Measurements from ENCODE around the gene UGT1A1.

The UGT1A1 gene

GRCh38 chr2:233796254-233796653, 36.2 kb downstream of the UGT1A1 start:
- no peak for DNase-seq (ENCODE audit: low read depth in 2 of 2)

- DNase-seq (ENCODE audit: low read depth in 2 of 2): no peak
These were observed 38.4 kb downstream of the UGT1A1 start for GRCh38 chr2:233798335-233799086.

GRCh38 chr2:233799087-233799665, 39.1 kb downstream of the UGT1A1 start:
- no peak for DNase-seq (ENCODE audit: low read depth in 2 of 2)

DNA sequence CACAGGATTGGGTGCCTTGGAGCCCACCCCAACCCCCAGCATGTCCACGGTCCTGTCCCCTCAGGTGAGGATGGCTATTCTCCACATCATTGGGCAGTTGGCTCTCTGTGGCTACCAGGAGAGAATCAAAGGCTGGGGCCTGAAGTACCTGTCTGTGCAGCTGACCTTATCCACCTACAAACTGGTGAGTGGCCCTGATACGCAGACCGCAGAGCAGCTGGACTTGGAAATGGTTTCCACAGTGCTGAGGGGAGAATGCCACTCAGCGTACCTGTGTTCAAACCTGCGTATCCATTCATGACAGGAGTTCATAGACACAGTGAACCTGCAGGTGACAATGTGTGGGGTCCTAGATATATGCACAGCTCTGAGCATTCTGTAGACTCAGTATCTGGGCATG, 39.6 kb downstream of the UGT1A1 start:
- no peak for DNase-seq (ENCODE audit: low read depth in 2 of 2)

- no peak for DNase-seq (ENCODE audit: low read depth in 2 of 2)
These were observed 40.1 kb downstream of the UGT1A1 start for GRCh38 chr2:233800208-233800607.

- DNase-seq (ENCODE audit: low read depth in 2 of 2): no peak
These were observed 41.5 kb downstream of the UGT1A1 start for GRCh38 chr2:233801357-233802131.

DNA sequence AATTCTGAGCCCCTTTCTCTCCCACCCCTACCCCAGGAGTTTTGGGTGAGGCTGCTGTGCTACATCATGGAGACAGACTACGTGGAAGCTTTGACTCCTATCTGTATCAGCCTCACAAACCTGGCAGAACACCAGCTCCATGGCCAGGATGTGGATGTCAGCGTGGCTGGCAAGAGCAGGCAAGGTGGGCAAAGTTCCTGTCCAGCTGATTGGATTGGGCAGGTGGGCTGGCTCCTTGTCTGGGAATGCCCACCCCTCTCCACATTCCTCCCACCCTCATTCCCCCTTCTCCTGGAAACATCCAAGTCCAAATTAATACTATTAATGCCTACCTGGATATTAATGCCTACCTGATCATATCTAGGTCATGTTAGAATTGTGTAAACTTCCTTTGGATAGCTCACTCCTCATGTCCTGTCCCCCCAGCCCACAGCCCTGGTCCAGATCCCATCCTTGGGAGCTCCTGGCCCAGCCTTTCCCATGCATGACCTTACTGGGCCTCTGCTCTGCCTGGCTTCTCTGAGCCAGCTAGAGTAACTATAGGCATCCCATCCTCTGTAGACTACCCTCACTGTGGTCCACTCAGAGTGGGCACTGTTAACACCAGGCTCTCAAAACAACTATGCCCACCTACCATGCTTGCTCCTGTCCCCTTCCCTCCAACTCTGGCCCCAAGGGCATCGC, 42.2 kb downstream of the UGT1A1 start:
- no peak for DNase-seq (ENCODE audit: low read depth in 2 of 2)

DNA sequence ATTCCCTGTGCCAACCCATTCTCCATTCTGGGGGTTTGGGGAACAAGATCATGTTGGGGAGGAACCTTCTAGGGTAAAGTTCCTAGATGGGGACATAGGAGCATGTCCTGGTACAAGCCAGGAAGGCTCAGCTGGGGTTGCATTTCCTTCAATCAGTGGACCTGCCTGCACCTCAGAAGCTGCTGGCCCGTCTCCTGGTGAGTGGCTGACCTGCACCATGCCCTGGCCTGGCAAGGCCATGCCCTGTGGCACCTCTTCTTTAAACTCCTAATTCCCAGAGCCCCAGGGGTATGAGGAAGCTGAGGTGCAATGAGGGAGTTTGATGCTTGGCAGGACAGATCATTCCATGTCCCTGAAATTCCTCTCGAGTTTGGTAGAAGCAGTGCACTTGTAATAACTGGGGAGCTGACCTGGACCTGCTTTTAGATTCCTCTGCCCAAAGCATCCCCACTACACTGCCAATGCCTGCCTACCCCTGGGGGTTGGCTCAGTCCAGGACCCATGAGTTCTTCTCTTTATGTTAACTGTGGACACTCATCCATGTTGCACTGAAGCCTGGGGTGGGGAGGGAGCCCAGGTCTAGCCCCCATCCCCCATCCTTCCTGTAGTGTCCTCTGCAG, 43.3 kb downstream of the UGT1A1 start:
- no peak for DNase-seq (ENCODE audit: low read depth in 2 of 2)

DNA sequence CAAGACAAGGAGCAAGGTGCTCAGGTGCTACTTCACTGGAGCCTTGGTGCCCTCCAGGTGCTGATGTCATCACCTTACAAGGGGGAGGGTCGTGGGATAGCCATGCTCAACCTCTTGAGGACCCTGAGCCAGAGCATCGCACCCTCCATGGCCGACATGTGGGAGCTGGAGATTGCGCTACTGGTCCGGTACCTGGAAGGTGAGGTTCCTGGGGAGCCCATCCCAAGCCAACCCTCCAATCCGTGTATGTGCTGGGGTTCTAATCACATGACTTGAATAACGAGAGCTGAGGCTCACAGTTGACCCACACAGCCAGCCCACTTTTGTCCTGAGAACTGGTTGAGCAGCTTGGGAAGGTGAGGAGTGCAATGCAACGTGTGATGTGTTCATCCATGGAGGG, 43.9 kb downstream of the UGT1A1 start:
- no peak for DNase-seq (ENCODE audit: low read depth in 2 of 2)

DNA sequence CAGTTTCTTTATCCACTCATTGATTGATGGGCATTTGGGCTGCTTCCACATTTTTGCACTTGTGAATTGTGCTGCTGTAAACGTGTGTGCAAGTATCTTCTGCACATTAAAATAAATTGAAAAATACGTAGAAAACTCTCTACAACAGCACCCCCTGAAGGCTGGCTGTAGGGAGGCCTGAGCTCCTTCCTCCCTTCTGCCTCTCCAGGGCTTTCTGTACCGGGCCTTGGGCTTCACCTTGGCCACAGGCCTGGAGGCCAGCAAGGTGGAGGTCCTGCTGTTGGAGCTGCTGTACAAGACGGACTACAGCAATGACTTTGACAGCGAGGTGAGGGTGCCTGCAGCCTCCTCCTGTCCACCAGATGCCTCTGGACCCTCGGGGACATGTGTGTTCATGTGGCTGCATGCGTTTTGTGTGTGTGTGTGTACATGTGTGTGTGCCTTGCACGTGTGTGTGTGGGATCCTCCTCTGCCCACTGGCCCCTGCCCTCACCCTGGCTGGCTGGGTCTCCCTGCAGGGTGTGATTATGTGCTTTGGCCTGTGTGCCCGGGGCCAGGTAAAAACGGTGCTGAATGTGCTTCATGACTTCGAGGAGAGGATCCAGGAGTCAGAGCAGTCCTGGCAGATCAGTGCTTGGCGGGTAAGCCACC, 47.3 kb downstream of the UGT1A1 start:
- DNase-seq (ENCODE audit: low read depth in 2 of 2): no peak

DNA sequence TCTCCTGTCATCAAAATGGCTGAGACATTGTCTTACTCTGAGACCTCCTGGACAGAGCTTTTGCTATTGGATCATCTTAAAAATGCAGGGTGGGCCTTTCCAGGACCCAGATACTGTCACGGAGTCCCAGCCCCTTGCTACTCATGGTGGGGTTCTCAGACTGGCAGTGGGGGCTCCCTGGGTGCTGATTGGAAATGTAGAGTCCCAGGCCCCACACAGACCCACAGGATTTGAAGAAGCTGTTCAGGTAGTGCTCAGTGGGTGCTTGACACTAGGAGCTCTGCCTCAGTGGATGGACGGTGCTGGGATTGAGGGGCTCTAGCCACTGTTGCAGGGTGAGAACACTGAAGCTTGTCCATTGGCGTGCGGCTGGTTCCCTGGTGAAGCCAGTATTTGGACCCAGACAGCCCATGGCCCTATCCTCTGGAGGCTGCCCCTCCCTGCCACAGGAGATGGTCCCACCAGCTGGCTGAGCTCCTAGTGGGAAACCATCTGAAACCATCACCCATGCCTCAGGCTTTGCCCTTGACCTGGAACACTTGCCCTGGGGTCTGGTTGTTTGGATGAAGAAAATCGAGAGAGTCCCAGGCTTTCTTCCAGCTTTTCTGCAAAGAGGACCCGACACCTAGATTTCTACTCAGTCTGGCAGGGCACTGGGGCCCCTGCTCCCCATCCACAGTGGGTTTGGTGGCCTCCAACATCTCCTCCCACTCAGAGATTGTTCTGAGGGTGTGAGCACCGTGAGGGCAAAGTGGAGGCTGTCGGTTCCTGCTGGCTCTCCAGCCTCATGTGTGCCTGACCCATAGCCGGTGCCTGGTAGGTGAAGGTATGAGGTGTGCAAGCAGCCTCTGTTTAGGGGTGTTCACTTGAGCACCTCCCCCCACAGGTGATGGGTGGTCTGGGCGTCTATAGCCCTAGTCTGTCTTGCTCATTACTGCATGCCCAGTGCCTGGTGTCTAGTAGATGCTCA, 48.2 kb downstream of the UGT1A1 start:
- DNase-seq (ENCODE audit: low read depth in 2 of 2): no peak

GRCh38 chr2:233810385-233810784, 50.3 kb downstream of the UGT1A1 start:
- no peak for DNase-seq (ENCODE audit: low read depth in 2 of 2)

- no peak for DNase-seq (ENCODE audit: low read depth in 2 of 2)
These were observed 51.0 kb downstream of the UGT1A1 start for GRCh38 chr2:233811087-233811486.

DNA sequence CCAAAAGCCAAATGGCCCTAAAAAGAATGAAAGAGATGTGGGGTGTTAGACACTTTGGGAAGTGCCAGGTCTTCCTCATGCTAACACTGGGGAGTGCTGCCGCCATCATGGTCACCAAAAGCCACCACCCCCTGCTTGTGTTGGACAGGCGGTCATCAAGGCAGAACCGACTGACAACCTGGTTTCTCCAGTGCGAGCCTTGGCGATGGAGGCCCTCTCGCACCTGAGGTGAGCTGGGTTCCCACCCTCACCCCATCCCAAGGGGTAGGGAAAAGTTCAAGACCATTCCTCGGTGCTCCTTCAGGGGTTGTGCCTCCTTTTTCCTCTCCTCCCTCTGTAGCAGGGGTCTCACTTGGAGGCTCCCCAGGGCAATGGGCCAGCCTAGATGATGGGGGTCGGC, 51.7 kb downstream of the UGT1A1 start:
- no peak for DNase-seq (ENCODE audit: low read depth in 2 of 2)

- DNase-seq (ENCODE audit: low read depth in 2 of 2): no peak
These were observed 53.4 kb downstream of the UGT1A1 start for GRCh38 chr2:233813236-233814055.

GRCh38 chr2:233814056-233814835, 54.2 kb downstream of the UGT1A1 start:
- no peak for DNase-seq (ENCODE audit: low read depth in 2 of 2)

DNA sequence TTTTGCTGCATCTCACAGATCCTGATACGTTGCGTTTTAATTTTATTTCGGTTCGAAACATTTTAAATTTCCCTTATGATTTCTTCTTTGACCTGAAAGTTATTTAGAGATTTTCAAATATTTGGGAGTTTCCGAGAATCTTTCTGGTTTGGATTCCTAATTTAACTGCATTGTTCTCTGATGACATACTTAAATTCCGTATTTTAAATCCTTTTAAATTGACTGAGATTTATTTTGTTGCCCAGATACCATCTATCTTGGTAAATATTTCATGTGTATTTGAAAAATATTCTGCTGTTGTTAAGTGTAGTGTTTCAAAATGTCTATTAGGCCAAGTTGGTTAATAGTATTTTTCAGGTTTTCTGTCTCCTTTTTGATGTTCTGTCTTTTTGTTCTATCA, 55.8 kb downstream of the UGT1A1 start:
- DNase-seq (ENCODE audit: low read depth in 2 of 2): no peak

DNA sequence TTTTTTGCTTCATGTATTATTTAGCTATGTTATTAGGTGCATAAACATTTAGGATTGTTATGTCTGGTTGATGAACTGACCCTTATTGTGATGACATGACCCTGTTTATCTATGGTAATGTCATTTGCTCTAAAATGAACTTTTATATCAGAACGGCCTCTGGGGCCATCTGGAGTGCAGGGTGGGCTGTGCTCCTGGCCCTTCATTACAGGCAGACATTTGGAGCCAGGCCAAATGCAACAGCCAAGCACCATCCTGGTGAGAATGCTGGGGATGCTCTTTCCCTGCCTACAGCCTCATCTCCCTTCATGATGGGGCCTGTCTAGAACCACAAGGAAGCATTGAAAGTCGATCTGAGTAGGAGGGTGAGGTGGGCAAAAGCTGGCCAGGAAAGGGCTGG, 56.3 kb downstream of the UGT1A1 start:
- DNase-seq (ENCODE audit: low read depth in 2 of 2): no peak

DNA sequence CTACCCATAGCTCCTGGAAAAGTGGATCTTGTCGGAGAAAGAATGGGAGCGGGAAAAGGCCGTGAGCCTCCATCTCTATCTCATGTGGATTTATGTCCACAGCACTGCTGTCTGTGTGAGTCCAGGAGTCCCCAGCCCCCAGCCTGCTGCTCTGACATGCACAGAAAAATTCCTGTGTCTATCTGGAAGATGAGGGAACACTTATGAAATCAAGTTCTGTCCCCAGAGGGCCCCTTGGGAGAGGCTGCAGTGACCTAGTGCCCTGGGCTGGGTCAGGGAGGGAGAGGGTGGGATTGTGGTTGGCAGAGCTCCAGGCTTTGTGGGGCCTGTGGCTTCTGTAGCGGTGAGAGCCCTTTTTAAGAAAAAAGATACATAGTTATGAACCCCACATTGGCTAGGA, 56.7 kb downstream of the UGT1A1 start:
- DNase-seq (ENCODE audit: low read depth in 2 of 2): no peak

Measured in stimulated activated CD4-positive, alpha-beta T cell treated with anti-CD3 and anti-CD28 coated beads, Interleukin-12 subunit alpha, Interleukin-12 subunit beta, amount 100 ng/mL, for 24 hours (primary cell).